HL-60 (cell line): ENCODE measurements around the gene DND1. TPM values are rescaled to one million over a fixed set of nuclear protein-coding genes. Genes with fewer than 3 reads are reported as not detected.

Source experiments
- DNase-seq, 2 experiments: peaks; one replicate each; pipeline ENCODE4 v3.0.0-alpha.2; 2010 to 2020; ENCODE audit warnings: low read depth in 1 of 2, low spot score in 1 of 2
- H3K27ac ChIP-seq: fragments of 250-450 bp; sonication (Bioruptor Pico); replicated peaks from 2 replicates; pipeline ENCODE4 v1.5.1; 2020; ENCODE audit warnings: mild to moderate bottlenecking, moderate library complexity
- H3K27me3 ChIP-seq: fragments of 250-450 bp; sonication (Bioruptor Pico); 2 replicates; pipeline ENCODE4 v1.5.1; 2021; ENCODE audit warnings: mild to moderate bottlenecking, moderate library complexity; ENCODE audit not compliant: insufficient read depth, poor library complexity, severe bottlenecking
- H3K4me3 ChIP-seq: replicated peaks from 2 replicates; pipeline ENCODE4 v1.5.1; 2011; ENCODE audit warnings: mild to moderate bottlenecking, control low read depth, low read length; ENCODE audit not compliant: insufficient read depth
- CTCF ChIP-seq: IDR thresholded peaks from one replicate; pipeline ENCODE4 v1.5.1; 2011; ENCODE audit warnings: low read length, control low read depth, inconsistent platforms; ENCODE audit not compliant: insufficient read depth
- GABPA ChIP-seq: IDR thresholded peaks from 2 replicates; pipeline ENCODE4 v1.6.1; 2012; ENCODE audit warnings: low read depth
- POLR2AphosphoS5 ChIP-seq: IDR thresholded peaks from 2 replicates; pipeline ENCODE4 v1.6.1; 2012; ENCODE audit warnings: low read depth
- REST ChIP-seq: IDR thresholded peaks from 2 replicates; pipeline ENCODE4 v1.6.1; 2012; ENCODE audit warnings: low read depth; ENCODE audit not compliant: insufficient replicate concordance
- SPI1 ChIP-seq: IDR thresholded peaks from 2 replicates; pipeline ENCODE4 v1.6.1; 2012; ENCODE audit warnings: low read depth, mild to moderate bottlenecking, borderline replicate concordance
- microRNA-seq: library from miRNA; unstranded; fragments of <30 nt; microRNA quantifications from one replicate; pipeline ENCODE4, GENCODE V29; 2018

Gene DND1

GRCh38 chr5:140622301-140622700, 51.1 kb downstream of the DND1 start:
- TF ChIP-seq CTCF, result no peak
- TF ChIP-seq SPI1, result no peak
- TF ChIP-seq GABPA, result no peak
- TF ChIP-seq POLR2AphosphoS5, result no peak
- TF ChIP-seq REST, result no peak
- no peaks in the 10 kb centered on the region for H3K27me3 ChIP-seq
- H3K27ac ChIP-seq, result no peak overlapping the region
- no peak overlapping the region for H3K4me3 ChIP-seq
- no peak for DNase-seq

Small RNAs within 50 kb of the gene (microRNA-seq; reads per million reads assigned to microRNA genes)
- gene MIR3655, result not detected
